Nucleus accumbens (tissue), 56 donors: Measurements from ENCODE around the gene CENPP.
A peak's percentile ranks its signal among the peaks of the same experiment; 100 is the strongest.

Source experiments
- DNase-seq, 56 donors: peaks; one replicate each; lab custom pipeline; 2025; lab: John Stamatoyannopoulos, UW

The CENPP gene

DNA sequence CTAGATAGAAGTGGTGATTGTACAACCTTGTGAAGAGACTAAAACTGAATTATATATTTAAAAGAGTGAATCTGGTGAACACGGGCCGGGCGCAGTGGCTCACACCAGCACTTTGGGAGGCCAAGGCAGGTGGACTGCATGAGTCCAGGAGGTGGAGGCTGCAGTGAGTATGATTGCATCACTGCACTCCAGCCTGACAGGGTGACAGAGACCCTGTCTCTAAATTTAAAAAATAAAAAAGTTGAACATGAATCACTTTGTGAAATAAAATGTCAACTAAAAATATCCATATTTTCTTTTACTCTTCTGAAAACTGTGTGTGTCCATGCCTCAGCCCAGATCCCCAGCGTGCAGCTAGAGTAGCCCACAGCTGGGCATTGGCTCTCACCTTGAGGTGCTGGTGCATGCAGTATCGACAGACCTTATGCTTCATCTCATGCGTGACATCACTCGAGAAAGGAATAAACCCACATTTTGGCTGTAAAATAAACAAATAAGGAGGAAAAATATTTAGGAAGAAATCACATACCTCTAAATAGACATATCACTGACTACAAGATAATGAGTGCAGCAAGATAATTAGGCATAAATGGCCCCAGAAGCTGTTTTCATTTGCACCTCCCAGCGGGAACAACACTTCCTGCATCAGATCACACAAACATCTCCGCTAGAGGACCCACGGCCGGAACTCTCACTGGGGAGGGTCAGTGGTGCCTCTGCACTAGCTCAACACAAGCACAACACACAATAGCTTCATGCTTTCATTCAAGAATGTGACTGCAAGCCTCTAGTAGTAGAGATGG, 322.1 kb downstream of the CENPP start:
- peak in 1 of 56 donors; percentile 11 for DNase-seq

DNA sequence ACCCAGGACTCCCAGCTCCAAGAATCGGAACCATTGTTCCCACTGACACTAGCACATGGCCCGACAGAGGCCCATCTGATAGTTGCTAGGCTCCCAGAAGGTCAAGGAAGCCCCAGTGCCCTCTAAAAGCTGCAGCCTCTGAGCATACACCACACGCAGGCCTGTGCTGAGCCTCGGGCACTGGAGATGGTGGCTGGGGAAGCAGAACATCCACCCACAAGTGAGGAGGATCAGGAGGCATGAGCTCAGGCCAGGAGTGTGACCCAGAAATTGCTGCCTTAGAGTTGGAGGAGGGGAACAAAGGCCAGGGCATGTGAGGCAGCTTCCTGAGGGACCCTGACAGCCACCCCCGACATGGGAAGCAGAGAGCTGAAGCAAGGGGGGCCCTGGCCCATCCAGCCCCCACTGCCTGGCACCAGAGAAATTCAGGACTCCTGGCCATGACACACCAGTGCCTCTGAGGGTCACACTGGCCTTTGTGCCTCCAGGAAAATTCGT, 322.8 kb downstream of the CENPP start:
- DNase-seq: peak in 1 of 56 donors; percentile 9

DNA sequence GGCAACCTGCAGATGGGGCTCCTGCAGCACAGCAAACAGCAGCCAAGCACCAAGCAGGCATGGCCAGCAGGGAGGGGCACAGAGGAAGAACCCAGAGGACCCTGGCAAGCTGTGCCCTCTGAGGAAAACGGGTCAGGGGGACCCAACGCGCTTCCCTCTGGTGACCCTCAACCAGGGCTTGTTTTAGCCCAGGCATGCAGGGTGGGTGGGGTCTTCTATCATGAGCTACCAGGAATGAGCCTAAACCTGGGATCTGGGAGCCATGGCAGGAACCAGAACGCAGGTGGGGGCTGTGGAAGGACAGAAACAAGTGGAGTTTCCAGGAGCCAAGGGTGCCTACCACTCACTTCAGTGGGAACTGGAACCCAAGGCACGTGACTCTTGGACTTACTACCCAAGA, 323.3 kb downstream of the CENPP start:
- no peak for DNase-seq

DNA sequence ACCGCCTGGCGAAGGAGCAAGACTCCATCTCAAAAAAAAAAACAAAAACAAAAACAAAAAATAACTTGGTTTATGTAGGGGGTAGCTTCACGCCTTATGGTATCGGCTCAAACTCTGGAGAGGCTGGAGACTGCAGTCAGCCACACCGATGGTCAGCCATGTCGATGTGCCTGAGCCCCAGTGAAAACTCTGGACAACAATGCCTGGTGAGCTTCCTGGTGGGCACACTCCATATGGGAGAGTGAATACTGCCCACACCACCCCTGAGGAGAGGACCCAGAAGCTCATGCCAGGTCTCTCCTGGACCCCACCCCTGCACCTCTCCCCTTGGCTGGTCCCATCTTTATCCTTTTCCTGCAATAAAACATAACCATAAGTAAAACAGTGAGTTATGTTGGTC, 324.5 kb downstream of the CENPP start:
- no peak for DNase-seq

DNA sequence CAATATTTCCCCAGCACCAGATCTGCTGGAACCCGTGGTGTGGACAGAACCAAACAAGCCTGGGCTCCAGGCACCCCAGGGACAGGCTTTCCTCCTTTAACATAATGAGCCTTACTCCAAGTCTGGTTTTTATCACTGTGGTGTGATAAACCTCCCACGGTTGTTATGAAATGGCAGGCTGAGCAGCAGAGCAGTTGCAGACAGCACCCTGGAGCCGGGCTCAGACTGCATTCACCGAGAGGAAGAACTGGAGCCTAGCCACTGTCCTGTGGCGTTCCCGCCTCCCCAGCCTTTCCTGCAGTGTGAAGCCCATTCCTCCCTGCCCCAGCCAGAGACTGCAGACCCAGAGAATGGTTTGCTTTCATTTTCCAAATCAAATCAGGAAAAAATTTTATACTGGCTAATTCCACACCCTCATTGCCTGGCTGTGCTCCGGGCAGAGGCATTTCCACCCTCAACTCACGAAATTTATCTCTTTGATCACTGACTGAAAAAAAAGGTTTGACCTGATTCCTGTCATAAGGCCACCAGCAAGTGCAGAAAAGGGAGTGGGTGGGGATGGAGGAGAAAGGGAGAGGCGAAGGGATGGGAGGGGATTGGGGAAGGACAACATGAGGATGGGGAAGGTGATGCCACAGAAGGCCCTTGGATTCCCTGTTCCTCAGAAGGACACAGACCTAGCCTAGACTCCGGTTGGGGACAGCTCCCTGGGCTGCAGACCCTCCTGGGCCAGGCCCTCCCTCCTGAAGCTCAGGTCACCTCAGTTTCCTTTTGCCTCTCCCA, 325.3 kb downstream of the CENPP start:
- no peak for DNase-seq

DNA sequence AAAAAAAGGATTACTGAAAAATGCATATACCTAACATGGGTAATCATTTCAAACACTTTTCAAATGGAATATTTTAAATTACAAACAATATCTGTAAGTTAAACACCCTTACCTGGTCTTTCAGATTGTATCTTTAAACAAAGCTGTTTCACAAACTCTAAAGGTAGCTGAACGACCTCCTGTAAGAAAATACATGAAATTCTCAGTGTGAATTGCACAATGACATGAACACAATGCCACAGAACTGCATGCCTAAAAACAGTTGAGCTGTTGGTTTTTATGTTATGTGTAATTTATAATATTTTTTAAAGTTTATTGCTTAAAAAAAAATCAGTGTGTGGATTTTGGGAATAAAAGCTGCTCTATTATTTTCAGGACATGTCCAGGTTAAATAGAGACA, 326.7 kb downstream of the CENPP start:
- DNase-seq: no peak

DNA sequence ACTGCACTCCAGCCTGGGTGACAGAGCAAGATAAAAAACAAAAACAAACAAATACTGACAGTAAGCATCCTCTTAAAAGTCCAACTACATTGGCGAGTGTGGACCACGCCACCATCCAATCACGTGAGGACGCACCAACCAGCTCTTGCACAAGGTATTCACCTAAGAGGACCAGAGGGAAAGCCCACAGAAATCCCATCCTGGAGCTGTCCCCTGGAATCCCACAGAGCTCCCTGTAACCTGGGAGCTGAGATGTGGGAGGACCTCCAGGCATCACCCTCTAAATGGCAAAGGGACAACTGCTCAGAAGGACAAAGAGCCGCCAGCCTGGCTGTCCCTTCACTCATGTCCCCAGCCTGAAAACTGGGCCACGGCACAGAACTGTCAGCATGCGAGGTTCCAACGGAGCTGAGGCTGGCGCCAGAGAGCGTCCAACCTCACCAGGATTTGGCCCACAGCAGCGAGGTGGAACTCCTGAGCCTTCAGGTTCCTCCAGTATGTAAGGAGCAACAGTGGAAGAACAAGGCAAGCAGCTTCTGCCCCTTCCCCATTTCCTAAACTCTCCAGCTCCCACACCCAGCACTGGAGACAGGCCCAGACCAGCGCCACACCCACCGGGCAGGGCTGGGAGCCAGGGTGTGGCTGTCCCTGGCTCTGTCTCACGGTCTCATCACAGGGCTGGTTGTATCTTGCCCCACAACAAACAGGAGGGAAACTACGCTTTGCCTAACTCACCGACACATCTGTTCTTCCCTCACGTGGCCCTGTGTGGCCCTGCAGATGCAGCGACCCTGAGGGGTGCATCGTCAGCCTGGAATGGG, 328.9 kb downstream of the CENPP start:
- no peak for DNase-seq

DNA sequence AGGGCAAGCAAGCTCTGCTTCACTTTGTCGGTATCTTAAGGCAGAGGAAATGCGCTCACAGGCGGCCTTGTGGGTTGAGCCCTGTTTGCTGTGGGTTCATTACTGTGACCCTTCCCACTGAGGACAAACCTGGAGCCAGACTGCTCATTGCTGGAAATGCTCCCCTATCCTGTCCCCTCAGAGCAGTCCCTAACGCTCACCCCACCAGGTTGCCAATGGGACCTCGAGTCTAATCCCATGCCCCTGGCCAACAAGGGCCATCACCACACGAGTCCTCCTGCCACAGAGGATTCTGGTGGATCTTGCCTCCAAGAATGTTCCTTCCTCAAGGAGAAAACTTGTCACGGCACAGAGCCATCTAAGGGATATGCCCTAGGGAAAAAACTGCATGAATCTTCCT, 329.6 kb downstream of the CENPP start:
- DNase-seq: no peak

DNA sequence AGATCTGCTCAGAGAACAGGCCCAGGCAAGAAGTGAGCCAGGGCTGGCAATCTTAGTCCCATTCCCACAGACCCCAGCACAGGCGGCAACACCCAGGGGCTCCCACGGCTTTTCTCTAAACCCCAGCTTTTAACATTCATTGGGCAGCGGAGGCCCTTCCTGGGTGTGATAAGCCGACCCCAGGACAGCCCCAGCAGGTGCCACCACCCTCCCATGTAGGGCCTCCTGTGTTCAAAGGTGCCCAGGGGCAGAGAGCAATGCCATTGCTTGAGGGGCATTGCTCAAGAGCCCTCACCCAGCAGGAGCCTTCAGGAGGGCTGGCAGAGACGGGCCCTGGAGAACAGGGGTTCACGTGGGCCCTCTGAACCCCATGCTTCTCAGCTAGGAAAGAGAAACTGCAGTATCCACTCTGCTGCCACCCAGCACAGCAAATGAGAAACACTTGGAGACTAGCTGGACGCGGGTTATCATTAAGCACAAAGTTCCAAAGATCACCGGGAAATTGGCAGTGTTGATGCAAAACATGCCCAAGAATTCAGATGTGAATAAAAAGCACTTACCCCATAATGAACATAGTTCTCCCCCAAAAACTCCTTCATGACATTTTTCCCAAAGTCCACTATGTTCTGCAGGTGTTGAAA, 330.3 kb downstream of the CENPP start:
- DNase-seq: no peak

DNA sequence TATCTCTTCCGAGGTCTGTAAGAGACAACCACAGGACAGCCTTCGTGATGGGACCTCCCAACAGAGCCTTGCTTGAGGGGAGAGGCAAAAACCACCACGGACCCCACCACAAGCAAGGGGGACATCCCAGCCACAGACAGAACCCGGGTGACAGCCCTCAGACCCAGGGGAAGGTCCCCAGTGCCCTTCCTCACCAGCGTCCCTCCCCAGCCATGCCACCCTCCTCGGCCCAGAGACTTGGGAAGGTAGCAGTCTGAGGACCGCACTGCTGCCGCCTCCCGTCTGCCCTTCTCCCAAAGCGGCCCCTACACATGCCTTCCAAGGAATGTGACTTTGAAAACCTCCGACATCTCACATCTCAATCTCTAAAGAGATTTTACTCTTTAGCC, 330.8 kb downstream of the CENPP start:
- no peak for DNase-seq

DNA sequence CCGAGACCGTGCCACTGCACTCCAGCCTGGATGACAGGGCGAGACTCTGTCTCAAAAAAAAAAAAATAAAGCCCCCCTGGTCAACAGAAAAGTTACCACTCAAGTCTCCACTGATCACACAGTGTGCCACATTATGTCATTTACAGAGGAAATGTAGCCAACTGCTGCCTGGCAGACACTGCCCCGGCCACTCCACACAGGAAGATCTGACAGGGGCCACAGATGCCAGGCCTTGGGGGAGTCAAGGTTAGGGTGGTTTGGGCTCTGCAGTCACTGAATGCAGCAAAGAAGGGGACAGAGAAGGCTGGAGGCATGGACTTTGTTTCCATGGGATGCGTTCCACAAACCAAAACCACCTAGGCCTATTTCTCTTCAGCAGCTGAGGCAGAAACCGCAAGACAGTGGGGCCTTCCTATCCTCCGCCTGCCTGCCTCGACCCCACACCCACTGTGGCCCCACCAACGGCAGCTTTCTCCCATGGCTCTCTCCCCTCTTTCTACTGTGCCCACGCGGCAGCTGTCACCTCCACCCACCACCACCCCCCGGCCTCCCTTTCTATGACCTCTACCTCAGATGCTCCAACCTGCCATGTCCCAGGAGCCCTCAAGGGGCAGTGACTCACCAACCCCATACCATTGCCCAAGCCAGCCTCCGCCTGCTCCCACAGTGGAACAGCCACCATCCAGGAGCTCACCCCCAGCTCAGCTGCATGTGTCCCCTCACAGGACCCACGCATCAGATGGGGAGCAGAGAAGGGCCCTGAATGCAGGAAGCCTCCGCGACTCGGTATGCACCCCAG, 331.7 kb downstream of the CENPP start:
- DNase-seq: no peak

DNA sequence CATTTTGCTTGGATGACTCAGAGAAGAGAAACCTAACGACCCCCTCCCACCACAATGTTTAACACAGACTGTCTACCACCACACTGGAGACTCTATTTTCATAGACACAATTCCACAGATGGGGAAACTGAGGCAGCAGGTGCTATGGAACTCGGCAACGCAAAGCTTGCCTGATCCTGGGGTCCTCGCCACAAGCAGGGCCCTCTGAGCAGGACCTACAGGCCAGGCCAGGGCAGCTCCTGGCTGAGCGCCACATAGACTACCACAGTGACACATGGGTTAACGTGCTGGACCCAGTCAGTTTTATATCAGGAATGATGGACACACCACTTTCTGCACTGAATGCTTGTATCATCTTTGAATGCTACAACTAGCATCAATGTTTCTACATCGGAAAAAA, 332.4 kb downstream of the CENPP start:
- no peak for DNase-seq

DNA sequence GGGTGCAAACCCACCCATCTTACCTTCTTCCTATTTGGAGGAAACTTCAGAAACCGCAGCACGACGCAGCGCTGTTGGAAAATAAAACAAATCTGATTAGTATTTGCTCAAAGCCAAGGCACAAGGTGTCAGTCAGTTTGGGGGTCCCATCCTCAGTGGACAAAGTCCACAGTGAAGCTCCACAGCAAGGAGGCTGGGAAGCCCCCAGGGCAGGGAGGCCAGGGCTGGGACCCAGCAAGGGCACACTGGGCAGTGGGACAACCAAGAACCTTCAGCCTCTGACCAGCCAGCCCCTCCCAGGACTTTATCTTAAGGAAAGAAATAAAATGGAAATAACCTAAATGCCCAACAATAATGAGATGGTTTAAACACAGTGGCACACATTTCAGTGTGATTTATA, 332.9 kb downstream of the CENPP start:
- DNase-seq: no peak

DNA sequence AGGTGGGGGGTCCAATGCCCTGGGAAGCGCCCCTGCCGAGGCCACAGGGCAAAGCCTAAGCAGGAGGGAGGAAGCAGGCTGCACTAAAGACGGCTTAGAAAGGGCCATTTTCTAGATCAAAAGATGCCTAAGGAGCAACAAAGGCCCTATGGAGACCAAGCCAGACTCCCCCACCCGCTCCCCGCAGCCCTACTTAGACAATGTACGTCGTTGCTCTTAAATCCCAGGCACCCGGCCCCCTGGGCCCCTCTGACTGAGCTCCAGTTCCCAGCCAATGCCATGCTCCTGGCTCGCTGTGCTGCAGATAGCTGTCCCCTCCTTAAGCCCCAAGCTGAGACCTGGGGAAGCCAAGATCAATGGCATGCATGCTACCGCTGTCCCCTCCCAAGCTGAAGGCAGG, 333.8 kb downstream of the CENPP start:
- peak in 1 of 56 donors; percentile 14 for DNase-seq

DNA sequence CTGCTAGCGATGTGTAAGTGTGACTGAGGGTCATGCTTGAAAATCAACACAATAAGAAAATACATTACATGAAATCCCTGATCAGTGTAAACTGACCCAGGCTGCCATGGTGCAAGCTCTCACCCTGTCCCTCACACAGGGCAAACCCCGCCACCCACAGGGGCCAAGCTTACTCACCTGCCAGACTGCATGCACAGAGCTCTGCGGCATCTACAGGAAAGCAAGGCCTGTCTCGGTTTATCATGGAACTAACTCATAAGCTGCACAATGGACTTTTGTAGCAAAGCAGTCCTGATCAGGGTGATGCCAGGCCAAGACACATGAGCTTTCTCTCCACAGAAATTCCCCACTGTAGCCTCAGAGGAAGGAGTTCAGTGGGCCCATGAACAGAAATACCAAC, 334.5 kb downstream of the CENPP start:
- peak in 10 of 56 donors; percentile 6 to 39 (median 15) for DNase-seq

DNA sequence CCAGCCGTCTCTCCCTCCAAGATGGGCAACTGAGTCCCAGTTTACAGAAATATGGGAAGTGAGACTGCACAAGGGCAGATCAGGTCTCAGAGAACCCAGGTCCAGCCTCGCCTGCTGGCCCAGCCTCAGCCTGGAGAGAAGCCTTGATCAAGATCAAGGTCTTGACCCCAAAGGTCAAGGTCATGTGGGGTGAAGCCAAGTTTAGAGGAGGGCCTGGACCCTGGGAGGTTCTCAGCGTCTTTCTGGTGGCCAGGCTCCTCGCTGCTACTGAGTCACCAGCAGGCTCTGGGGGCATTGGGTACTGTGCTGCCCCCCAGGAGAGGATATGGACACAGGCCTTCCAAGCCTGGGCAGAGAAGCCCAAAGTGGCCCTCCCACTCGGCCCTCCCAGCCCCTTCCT, 335.4 kb downstream of the CENPP start:
- no peak for DNase-seq

DNA sequence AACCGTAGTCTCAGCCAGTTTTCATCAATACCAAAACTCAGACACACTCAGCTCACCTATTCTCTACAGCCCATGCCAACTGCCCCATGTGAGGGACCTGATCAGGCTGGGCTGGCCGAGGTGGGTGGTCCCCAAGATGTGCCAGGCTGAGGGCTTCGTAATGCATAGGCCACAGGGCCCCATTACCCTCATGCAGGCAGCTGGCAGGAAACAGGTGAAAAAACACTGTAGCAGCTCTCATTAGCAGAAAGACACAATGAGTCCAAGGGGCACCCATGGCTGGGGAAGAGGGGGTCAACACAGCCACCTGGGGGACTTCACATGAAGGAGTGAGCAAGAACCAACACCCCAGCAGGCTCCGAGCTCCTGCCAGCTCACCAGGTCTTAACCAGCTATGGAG, 336.0 kb downstream of the CENPP start:
- no peak for DNase-seq

DNA sequence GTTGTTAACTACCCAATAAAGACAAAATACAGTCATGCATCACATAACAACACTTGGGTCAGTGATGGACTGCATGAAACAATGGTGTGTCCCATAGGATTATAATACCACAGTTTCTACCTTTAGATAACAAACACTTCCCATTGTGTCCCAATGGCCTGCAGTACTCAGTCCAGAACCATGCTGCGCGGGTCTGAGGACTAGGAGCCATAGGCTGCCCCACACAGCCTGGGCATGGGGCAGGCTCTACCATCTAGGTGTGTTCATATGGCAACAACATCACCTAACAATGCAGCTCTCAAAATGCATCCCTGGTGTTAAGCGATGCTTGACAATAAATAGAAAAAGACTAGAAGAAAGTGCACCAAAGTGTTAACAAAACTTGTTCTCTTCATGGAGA, 337.4 kb downstream of the CENPP start:
- no peak for DNase-seq

DNA sequence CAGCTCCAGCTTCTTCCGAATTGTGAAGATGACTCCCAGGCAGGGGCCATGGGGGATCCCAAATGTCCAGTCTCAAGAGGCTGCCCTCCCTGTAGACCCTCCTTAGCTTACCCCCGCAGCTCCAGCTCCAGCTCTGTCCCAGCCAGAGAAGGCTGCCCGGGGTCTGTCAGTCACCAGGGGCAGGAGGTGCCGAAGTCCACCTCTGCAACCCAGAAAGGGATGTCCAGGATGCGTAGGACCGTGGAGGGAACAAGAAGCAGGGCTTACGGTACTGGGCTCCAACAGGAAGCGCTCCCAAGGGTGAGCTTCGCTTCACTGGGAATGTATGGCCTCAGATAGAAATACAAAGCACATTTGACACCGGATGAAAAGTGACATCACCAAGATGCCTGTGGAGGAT, 338.2 kb downstream of the CENPP start:
- DNase-seq: no peak
